Spinal cord (tissue), 10 donors: ENCODE results near the gene R3HDML. TPM values are rescaled to one million over a fixed set of nuclear protein-coding genes. Genes with fewer than 3 reads are reported as not detected.

Experiments used
- DNase-seq, 6 donors: peaks; one replicate each; pipeline versions ENCODE4 v3.0.0 to v3.0.0-alpha.2; 2013 to 2015; ENCODE audit warnings: low spot score in 6 of 6, low read depth in 4 of 6
- H3K27ac ChIP-seq: one replicate; pipeline ENCODE4 v1.5.1; 2013; ENCODE audit warnings: low read depth, low read length, control low read depth
- H3K27me3 ChIP-seq: one replicate; pipeline ENCODE4 v1.6.1; 2013; ENCODE audit warnings: low read length; ENCODE audit not compliant: control insufficient read depth, insufficient read depth
- H3K36me3 ChIP-seq: one replicate; pipeline ENCODE4 v1.6.1; 2013; ENCODE audit warnings: low read length; ENCODE audit not compliant: control insufficient read depth, insufficient read depth
- H3K4me1 ChIP-seq: one replicate; pipeline ENCODE4 v1.6.1; 2013; ENCODE audit warnings: low read length; ENCODE audit not compliant: control insufficient read depth, insufficient read depth
- H3K4me3 ChIP-seq: one replicate; pipeline ENCODE4 v1.5.1; 2013; ENCODE audit warnings: low read depth, low read length, control low read depth
- H3K9me3 ChIP-seq: one replicate; pipeline ENCODE4 v1.6.1; 2013; ENCODE audit warnings: low read length; ENCODE audit not compliant: control insufficient read depth, insufficient read depth
- WGBS: methylation state at CpG from one replicate; pipeline ENCODE4 v1.1.5; 2013; ENCODE audit warnings: missing lambda C conversion rate; ENCODE audit not compliant: insufficient coverage; 5-methylcytosine and 5-hydroxymethylcytosine counted together
- polyA plus RNA-seq, 2 donors: library from polyadenylated mRNA; unstranded; fragments of 120-200 nt; gene quantifications; one replicate each; pipeline ENCODE4 v1.2.1, GENCODE V29; 2013; ENCODE audit not compliant: insufficient read length in 2 of 2
- small RNA-seq: library from RNA; depleted of rRNA; stranded (forward); fragments of <200 nt; gene quantifications from one replicate; pipeline ENCODE3, GENCODE V24; 2014; ENCODE audit warnings: low replicate concordance
- total RNA-seq, 2 donors: library from RNA; depleted of rRNA in 1 of 2; stranded (reverse); fragments of 120-200 nt in 1 of 2; fragments of >200 nt in 1 of 2; gene quantifications; one replicate each; pipeline versions ENCODE4 v1.2.3 to v1.2.4, GENCODE V29; 2013 to 2014
- donor health status: healthy.

R3HDML gene
- total and polyA plus RNA-seq, 4 donors = 0.11 to 0.12 TPM; not detected in 2

DNA sequence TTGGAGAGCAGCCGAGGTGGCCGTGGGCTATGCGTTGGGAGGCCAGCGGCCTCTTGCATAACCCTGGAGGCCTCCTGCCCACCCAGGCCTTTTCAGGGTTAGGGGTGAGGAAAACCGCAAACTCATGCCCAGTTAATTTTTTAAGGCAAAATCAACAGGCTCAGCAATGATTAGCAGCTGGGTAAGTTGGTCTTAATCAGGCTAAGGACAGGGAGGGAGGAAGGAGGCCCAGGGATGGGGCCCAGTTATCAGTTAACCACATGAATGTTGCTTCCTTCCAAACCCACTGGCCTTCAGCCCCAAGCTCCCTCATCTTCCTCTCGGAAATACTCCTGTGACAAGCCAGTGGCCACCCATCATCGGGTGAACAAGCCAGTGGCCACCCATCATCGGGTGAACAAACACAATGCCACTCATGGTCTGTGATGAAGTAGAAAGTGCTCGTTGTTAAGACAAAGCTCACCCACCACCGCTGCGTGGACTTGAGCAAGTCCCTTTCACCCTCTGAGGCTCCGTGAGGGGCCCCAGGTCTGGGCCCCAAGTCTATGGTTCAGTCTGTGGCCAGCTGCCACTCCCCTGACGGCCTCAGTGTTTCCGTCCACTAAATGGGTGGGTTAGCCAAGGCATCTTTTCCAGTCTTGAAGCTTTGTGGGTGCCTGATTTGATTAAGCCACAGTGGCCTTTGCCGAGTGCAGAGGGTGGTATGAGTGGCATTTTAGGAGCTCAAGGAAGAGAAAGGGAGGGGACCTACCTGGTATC lies 58.0 kb downstream of the R3HDML start:
- DNase-seq = no peak
- Histone ChIP-seq H3K27ac (no peak overlapping the region), H3K4me3 (no peak overlapping the region), H3K27me3 (peaks cover 4% of the 10 kb centered on the region), H3K9me3 (no peaks in the 10 kb centered on the region), H3K36me3 (no peaks in the 10 kb centered on the region), H3K4me1 (no peaks in the 10 kb centered on the region)
- WGBS = 81% methylated on average over 14 of the region's 15 CpGs

DNA sequence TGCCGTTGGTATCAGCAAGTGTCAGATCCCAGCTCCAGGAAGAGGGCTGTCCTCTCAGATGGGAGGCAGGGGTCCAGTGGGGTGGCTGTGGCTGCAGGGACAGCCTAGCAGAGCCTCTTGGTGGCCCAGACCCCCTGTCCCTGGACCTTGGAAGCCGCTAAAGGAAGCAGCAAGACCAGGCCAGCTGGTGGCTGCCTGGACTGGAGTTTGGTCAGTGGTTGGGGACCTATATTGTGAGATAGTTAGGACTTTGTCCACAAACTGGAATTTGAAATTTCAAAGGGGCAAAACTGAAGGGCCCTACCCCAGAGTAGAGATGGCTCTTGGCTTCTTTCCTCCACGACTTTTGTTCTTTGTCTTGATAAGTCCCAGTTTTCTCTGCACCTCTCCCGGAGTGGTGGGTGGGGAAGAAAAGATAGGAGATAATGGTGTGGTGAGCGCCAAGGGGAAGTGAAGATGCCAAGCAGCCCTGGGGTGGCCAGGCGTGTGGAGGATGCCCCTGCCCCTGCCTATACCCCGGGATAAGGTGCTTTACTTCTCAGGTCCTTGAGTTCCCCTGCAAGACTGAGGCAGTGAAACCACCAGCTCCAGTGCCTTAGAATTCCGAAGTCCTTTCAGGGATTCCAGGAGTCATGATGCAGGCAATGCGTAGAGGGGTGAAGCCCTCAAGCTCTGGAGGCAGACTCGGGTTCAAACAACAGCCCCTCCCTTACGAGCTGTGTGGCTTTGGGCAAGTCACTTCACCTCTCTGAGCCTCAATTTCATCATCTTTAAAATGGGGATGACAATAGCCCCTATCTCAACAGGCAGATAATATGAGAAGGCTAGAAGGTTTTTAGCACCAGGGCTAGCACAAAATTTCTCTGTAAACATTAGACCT lies 58.9 kb downstream of the R3HDML start:
- 72% methylated on average over 10 of the region's 11 CpGs for WGBS
- no peaks in the 10 kb centered on the region for H3K36me3 ChIP-seq
- no peaks in the 10 kb centered on the region for H3K9me3 ChIP-seq

DNA sequence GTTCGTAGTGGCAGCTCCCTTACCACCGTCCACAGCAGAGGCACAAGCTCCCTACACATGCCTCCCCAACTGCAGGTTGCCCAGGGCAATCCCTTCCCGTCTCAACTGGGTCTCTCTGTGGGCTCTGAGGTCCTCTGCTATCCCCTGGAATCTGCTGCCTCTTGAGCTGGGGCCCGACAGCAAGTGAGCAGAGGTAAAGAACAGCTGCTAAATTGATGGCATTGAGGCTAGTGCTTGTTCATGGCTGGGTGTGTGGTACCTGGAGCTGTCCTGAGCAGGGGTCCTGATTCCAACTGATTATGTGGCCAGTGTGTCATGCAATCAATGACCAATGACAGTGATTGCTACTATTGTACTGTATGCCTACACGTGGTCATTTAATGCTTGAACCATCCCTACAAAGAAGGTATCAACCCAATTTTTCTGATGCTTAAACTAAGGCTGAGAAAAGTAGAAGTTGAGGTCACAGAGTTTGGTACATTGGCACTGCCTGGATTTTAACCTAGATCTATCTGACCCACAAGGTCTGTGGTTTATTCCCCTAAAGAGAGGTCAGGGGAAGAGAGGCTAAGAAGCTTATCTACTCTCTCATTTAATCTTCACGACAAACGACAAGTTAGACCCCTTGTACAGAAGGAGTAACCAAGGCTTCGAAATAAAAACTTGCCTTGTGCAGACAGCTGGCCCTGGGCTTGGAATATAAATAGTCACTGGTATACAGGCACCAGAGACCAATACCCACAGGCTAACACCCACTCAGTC lies 59.7 kb downstream of the R3HDML start:
- DNase-seq = no peak
- Histone ChIP-seq H3K36me3 (no peaks in the 10 kb centered on the region), H3K4me3 (no peak overlapping the region), H3K9me3 (no peaks in the 10 kb centered on the region), H3K27ac (no peak overlapping the region), H3K4me1 (no peaks in the 10 kb centered on the region), H3K27me3 (peaks cover 5% of the 10 kb centered on the region)
- WGBS = 34% methylated on average over 2 of the region's 8 CpGs

More for the DNA sequence above, 58.9 kb downstream of the R3HDML start:
- Histone ChIP-seq H3K27me3 (peaks cover 5% of the 10 kb centered on the region), H3K4me1 (no peaks in the 10 kb centered on the region), H3K27ac (no peak overlapping the region), H3K4me3 (no peak overlapping the region)
- DNase-seq = no peak

DNA sequence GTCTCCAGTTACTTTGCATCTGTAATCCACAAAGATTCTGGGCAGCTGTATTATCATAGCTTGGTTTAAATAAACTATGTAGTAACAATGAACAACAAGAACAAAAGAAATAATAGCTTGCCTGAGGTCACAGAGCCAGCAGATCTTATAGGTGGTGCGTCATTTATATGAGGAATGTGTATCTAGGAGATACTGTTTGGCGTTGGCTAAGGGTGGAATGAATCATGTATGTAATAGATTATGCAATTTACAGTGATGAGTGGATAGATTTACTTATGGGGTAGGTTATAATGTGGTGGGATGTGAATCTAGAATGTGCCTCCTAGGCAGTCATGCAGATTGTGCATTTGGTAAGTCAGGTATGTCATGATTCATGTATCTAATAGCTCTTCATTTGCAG lies 61.5 kb downstream of the R3HDML start:
- Histone ChIP-seq H3K27me3 (peaks cover 5% of the 10 kb centered on the region), H3K36me3 (no peaks in the 10 kb centered on the region), H3K27ac (no peak overlapping the region), H3K4me1 (no peaks in the 10 kb centered on the region), H3K9me3 (no peaks in the 10 kb centered on the region), H3K4me3 (no peak overlapping the region)
- DNase-seq = no peak
- 91% methylated on average over 2 of the region's 2 CpGs for WGBS

DNA sequence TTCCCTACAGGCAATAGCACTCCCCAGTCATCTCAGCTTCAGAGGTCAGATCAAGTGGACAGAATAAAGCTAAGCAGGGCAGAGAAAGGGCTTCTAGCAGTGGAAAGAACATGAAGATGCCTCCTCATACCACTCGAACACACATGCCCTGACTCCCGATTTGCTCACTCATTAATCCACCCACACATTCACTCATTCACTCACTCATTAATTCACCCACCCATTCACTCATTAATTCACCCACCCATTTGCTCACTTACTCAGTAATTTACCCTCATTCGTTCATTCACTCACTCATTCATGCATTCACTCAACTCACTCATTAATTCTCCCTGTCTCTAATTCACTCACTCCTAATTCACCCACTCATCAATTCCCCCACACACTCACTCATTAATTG lies 62.6 kb downstream of the R3HDML start:
- Histone ChIP-seq H3K9me3 (no peaks in the 10 kb centered on the region), H3K27ac (no peak overlapping the region), H3K4me3 (no peak overlapping the region), H3K27me3 (peaks cover 5% of the 10 kb centered on the region), H3K36me3 (no peaks in the 10 kb centered on the region), H3K4me1 (no peaks in the 10 kb centered on the region)
- 72% methylated on average over 3 of the region's 3 CpGs for WGBS
- DNase-seq = no peak

DNA sequence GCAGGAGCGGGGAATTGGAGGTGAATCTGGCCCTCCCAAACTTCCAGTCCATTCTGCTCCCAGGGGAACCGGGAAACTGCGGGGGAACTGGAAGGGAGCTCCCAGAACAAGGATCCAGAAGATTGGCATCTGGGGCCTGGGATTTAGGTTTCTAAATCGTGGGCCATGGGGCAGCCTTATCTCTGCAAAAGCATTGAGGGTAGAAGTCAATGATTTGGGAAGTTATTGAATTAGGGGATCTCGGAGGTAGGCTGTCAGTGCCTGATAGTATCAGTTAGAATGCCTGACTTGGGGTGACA lies 63.8 kb downstream of the R3HDML start:
- no peaks in the 10 kb centered on the region for H3K4me1 ChIP-seq
- H3K27ac ChIP-seq = no peak overlapping the region
- no peak overlapping the region for H3K4me3 ChIP-seq
- H3K36me3 ChIP-seq = no peaks in the 10 kb centered on the region
- no peak for DNase-seq
- WGBS = 79% methylated on average over 5 of the region's 5 CpGs
- no peaks in the 10 kb centered on the region for H3K9me3 ChIP-seq
- H3K27me3 ChIP-seq = peaks cover 4% of the 10 kb centered on the region

Small RNA genes lying within 50 kb of the gene (small RNA-seq; reads per million reads assigned to genes)
- gene RF00019 = not detected

Other genes with a start within 250 kb of the R3HDML start
- 1 to 10 TPM; 1.7 to 2.5 TPM for gene JPH2, start 149.9 kb upstream of the R3HDML start, total RNA-seq
- 1 to 10 TPM; 1.4 to 1.6 TPM for gene JPH2, start 149.9 kb upstream of the R3HDML start, polyA plus RNA-seq
- 10 to 100 TPM; 35.2 to 38.1 TPM for gene OSER1, start 126.3 kb upstream of the R3HDML start, total RNA-seq
- gene OSER1, start 126.3 kb upstream of the R3HDML start, polyA plus RNA-seq = 10 to 100 TPM; 31.4 to 34.1 TPM
- gene GDAP1L1, start 89.7 kb upstream of the R3HDML start, total RNA-seq = 10 to 100 TPM; 24.5 to 26.0 TPM
- gene GDAP1L1, start 89.7 kb upstream of the R3HDML start, polyA plus RNA-seq = 100 to 1,000 TPM; 134 to 137 TPM
- gene FITM2, start 25.8 kb upstream of the R3HDML start, total RNA-seq = 10 to 100 TPM; 12.5 to 16.5 TPM
- 10 to 100 TPM; 14.1 to 14.2 TPM for gene FITM2, start 25.8 kb upstream of the R3HDML start, polyA plus RNA-seq
- gene HNF4A, start 18.7 kb downstream of the R3HDML start, total RNA-seq = under 1 TPM in 1 of 2 donors, not detected in 1; 0.22 TPM
- under 1 TPM; 0.21 to 0.29 TPM for gene HNF4A, start 18.7 kb downstream of the R3HDML start, polyA plus RNA-seq
- gene TTPAL, start 138.8 kb downstream of the R3HDML start, total RNA-seq = 10 to 100 TPM in 1 of 2 donors, 1 to 10 TPM in 1; 7.8 to 11.4 TPM
- 10 to 100 TPM; 15.5 to 15.9 TPM for gene TTPAL, start 138.8 kb downstream of the R3HDML start, polyA plus RNA-seq
- gene SERINC3, start 185.0 kb downstream of the R3HDML start, total RNA-seq = 10 to 100 TPM; 54.9 to 86.9 TPM
- 10 to 100 TPM; 93.0 to 95.5 TPM for gene SERINC3, start 185.0 kb downstream of the R3HDML start, polyA plus RNA-seq
- gene PKIG, start 245.5 kb downstream of the R3HDML start, total RNA-seq = 100 to 1,000 TPM in 1 of 2 donors, 10 to 100 TPM in 1; 25.5 to 107 TPM
- 10 to 100 TPM; 64.9 to 67.2 TPM for gene PKIG, start 245.5 kb downstream of the R3HDML start, polyA plus RNA-seq